Suprapubic skin (tissue), 4 donors: ENCODE measurements around the gene ANGEL1. TPM values are rescaled to one million over a fixed set of nuclear protein-coding genes. Genes with fewer than 3 reads are reported as not detected.

ENCODE experiments used
- DNase-seq, 2 donors: peaks; one replicate each; pipeline ENCODE4 v3.0.0-alpha.2; 2019; ENCODE audit warnings: low spot score in 2 of 2
- H3K27ac ChIP-seq: fragments of 200-600 bp; sonication (generic); one replicate; pipeline ENCODE4 v1.5.1; 2019
- H3K27me3 ChIP-seq: fragments of 200-600 bp; sonication (generic); one replicate; pipeline ENCODE4 v1.5.1; 2019
- H3K36me3 ChIP-seq: fragments of 200-600 bp; sonication (generic); one replicate; pipeline ENCODE4 v1.5.1; 2019
- H3K4me1 ChIP-seq: fragments of 200-600 bp; sonication (generic); one replicate; pipeline ENCODE4 v1.5.1; 2019
- H3K4me3 ChIP-seq: fragments of 200-600 bp; sonication (generic); one replicate; pipeline ENCODE4 v1.5.1; 2019; ENCODE audit warnings: mild to moderate bottlenecking
- H3K9me3 ChIP-seq: fragments of 200-600 bp; sonication (generic); one replicate; pipeline ENCODE4 v1.5.1; 2019
- CTCF ChIP-seq, 2 donors: fragments of 200-600 bp in 1 of 2; fragments of 450-650 bp in 1 of 2; sonication (generic) in 1 of 2; IDR thresholded peaks; one replicate each; pipeline ENCODE4 v1.5.1; 2016 to 2019; ENCODE audit warnings: antibody characterized with exemption in 2 of 2, mild to moderate bottlenecking in 1 of 2, moderate library complexity in 1 of 2
- EP300 ChIP-seq: sonication (generic); formaldehyde crosslinking; IDR thresholded peaks from one replicate; pipeline ENCODE4 v1.6.1; 2017; ENCODE audit warnings: antibody characterized with exemption
- POLR2A ChIP-seq, 2 donors: fragments of 450-650 bp; IDR thresholded peaks; one replicate each; pipeline ENCODE4 v1.6.1; 2017; ENCODE audit warnings: antibody characterized with exemption in 2 of 2, mild to moderate bottlenecking in 2 of 2, moderate library complexity in 2 of 2
- POLR2AphosphoS5 ChIP-seq, 3 donors: sonication (generic); formaldehyde crosslinking; IDR thresholded peaks; one replicate each; pipeline ENCODE4 v1.6.1; 2017; ENCODE audit warnings: antibody characterized with exemption in 3 of 3
- WGBS: methylation state at CpG from one replicate; pipeline ENCODE4 v1.1.5; 2018; 5-methylcytosine and 5-hydroxymethylcytosine counted together
- total RNA-seq, 4 donors: library from RNA; depleted of rRNA; stranded (reverse); fragments of >200 nt; gene quantifications; one replicate each; pipeline ENCODE4 v1.1.0, GENCODE V29; 2016

The ANGEL1 gene
- total RNA-seq, 4 donors from 2014 or later = 17.1 to 25.8 (median 21.9) TPM

DNA sequence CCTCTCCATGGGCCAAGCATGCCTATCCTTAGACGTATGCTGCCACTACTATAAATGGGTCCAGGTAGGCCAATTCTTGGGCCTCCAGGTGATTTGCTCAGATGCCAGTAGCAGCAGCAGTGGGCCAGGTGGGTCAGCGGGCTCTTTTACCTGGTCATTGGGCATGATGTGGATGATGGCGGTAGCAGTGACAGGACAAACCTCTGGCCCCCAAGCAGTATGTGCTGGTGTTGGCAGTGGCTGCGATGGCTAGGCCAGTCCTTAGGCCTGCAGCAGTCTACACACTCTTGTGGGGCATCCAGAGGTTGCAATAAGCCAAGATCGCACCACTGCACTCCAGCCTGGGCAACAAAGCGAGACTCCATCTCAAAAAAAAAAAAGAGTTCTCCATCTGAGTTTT, 70.5 kb downstream of the ANGEL1 start:
- H3K27me3 ChIP-seq = no peaks in the 10 kb centered on the region
- no peak overlapping the region for H3K4me3 ChIP-seq
- TF ChIP-seq POLR2A (IDR thresholded peaks at IDR 0.05) (no peak), POLR2AphosphoS5 (IDR thresholded peaks at IDR 0.05) (no peak), EP300 (no peak), CTCF (IDR thresholded peaks at IDR 0.05) (no peak)
- WGBS = 95% methylated on average over 5 of the region's 6 CpGs
- peaks cover 4% of the 10 kb centered on the region for H3K9me3 ChIP-seq
- no peaks in the 10 kb centered on the region for H3K4me1 ChIP-seq
- DNase-seq = no peak
- H3K36me3 ChIP-seq = no peaks in the 10 kb centered on the region
- no peak overlapping the region for H3K27ac ChIP-seq

DNA sequence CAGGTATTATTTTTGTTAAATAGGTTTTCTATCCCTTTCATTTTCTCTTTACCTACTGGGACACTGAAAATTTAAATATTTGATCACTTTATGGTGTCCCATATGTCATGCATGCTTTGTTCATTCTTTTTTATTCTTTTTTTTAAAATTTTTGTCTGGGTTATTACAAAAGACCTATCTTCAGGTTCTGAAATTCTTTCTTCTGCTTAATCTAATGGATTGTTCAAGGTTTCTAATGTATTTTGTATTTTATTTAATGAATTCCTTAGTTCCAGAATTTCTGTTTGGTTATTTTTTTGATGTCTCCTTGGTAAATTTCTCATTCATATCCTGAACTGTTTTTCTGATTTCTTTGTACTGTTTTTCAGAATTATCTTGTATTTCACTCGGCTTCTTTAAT, 71.6 kb downstream of the ANGEL1 start:
- 86% methylated on average over 1 of the region's 1 CpG for WGBS
- peaks cover 4% of the 10 kb centered on the region for H3K9me3 ChIP-seq
- H3K4me3 ChIP-seq = no peak overlapping the region
- H3K4me1 ChIP-seq = no peaks in the 10 kb centered on the region
- no peak for TF ChIP-seq POLR2AphosphoS5 (IDR thresholded peaks at IDR 0.05)
- TF ChIP-seq EP300 = no peak
- TF ChIP-seq POLR2A (IDR thresholded peaks at IDR 0.05) = no peak
- TF ChIP-seq CTCF (IDR thresholded peaks at IDR 0.05) = no peak
- H3K27ac ChIP-seq = no peak overlapping the region
- H3K36me3 ChIP-seq = no peaks in the 10 kb centered on the region
- DNase-seq = no peak
- H3K27me3 ChIP-seq = no peaks in the 10 kb centered on the region

Other genes starting within 250 kb of the ANGEL1 start
- gene VASH1, start 51.4 kb downstream of the ANGEL1 start, total RNA-seq = 1 to 10 TPM in 3 of 4 donors, under 1 TPM in 1; 0.68 to 5.8 (median 4.1) TPM
- gene LRRC74A, start 13.5 kb upstream of the ANGEL1 start, total RNA-seq = not detected
- gene IRF2BPL, start 215.8 kb upstream of the ANGEL1 start, total RNA-seq = 10 to 100 TPM; 44.7 to 72.7 (median 65.6) TPM